HEK293 (cell line): ENCODE data around the gene DPP9.

Experiments
- GLIS1 ChIP-seq: fragments of 450-650 bp; formaldehyde crosslinking; IDR thresholded peaks from 2 replicates; pipeline ENCODE4 v1.5.1; 2016; ENCODE audit warnings: missing biosample characterization, missing genetic modification characterization
- GLIS2 ChIP-seq: fragments of 450-650 bp; formaldehyde crosslinking; IDR thresholded peaks from 2 replicates; pipeline ENCODE4 v1.5.1; 2016; ENCODE audit warnings: missing biosample characterization, missing genetic modification characterization
- INSM2 ChIP-seq: fragments of 450-650 bp; formaldehyde crosslinking; IDR thresholded peaks from 2 replicates; pipeline ENCODE4 v1.5.1; 2016; ENCODE audit warnings: missing biosample characterization, missing genetic modification characterization
- KLF1 ChIP-seq: fragments of 450-650 bp; formaldehyde crosslinking; IDR thresholded peaks from 2 replicates; pipeline ENCODE4 v1.5.1; 2016; ENCODE audit warnings: missing biosample characterization, missing genetic modification characterization
- KLF17 ChIP-seq: fragments of 450-650 bp; formaldehyde crosslinking; IDR thresholded peaks from 2 replicates; pipeline ENCODE4 v1.5.1; 2016; ENCODE audit warnings: missing biosample characterization, missing genetic modification characterization
- MZF1 ChIP-seq: fragments of 450-650 bp; formaldehyde crosslinking; IDR thresholded peaks from 2 replicates; pipeline ENCODE4 v1.5.1; 2017; ENCODE audit warnings: missing biosample characterization, missing genetic modification characterization, borderline replicate concordance
- PATZ1 ChIP-seq: fragments of 450-650 bp; formaldehyde crosslinking; IDR thresholded peaks from 2 replicates; pipeline ENCODE4 v1.5.1; 2016; ENCODE audit warnings: missing biosample characterization, missing genetic modification characterization
- SP2 ChIP-seq: fragments of 450-650 bp; formaldehyde crosslinking; IDR thresholded peaks from 2 replicates; pipeline ENCODE4 v1.5.1; 2016; ENCODE audit warnings: missing biosample characterization, missing genetic modification characterization
- SP7 ChIP-seq: fragments of 450-650 bp; formaldehyde crosslinking; IDR thresholded peaks from 2 replicates; pipeline ENCODE4 v1.5.1; 2016; ENCODE audit warnings: missing biosample characterization, missing genetic modification characterization
- ZBTB17 ChIP-seq: fragments of 450-650 bp; formaldehyde crosslinking; IDR thresholded peaks from 2 replicates; pipeline ENCODE4 v1.5.1; 2016; ENCODE audit warnings: missing biosample characterization, missing genetic modification characterization
- ZBTB21 ChIP-seq: fragments of 450-650 bp; formaldehyde crosslinking; IDR thresholded peaks from 2 replicates; pipeline ENCODE4 v1.5.1; 2017; ENCODE audit warnings: missing biosample characterization, missing genetic modification characterization
- ZBTB26 ChIP-seq: fragments of 450-650 bp; formaldehyde crosslinking; optimal IDR thresholded peaks from 2 replicates; pipeline ENCODE3; 2016; ENCODE audit warnings: missing biosample characterization, mild to moderate bottlenecking, missing genetic modification characterization
- ZBTB6 ChIP-seq: fragments of 450-650 bp; formaldehyde crosslinking; IDR thresholded peaks from 2 replicates; pipeline ENCODE4 v1.5.1; 2017; ENCODE audit warnings: missing biosample characterization, missing genetic modification characterization
- ZBTB7A ChIP-seq: fragments of 450-650 bp; formaldehyde crosslinking; IDR thresholded peaks from 2 replicates; pipeline ENCODE4 v1.5.1; 2016; ENCODE audit warnings: low read depth, missing biosample characterization, missing genetic modification characterization
- ZBTB8A ChIP-seq: fragments of 450-650 bp; formaldehyde crosslinking; IDR thresholded peaks from 2 replicates; pipeline ENCODE4 v1.5.1; 2016; ENCODE audit warnings: missing biosample characterization, missing genetic modification characterization
- ZEB2 ChIP-seq: fragments of 450-650 bp; formaldehyde crosslinking; IDR thresholded peaks from 2 replicates; pipeline ENCODE4 v1.5.1; 2016; ENCODE audit warnings: missing biosample characterization, missing genetic modification characterization
- ZFP3 ChIP-seq: fragments of 450-650 bp; formaldehyde crosslinking; IDR thresholded peaks from 2 replicates; pipeline ENCODE4 v1.5.1; 2016; ENCODE audit warnings: low read depth, missing biosample characterization, missing genetic modification characterization
- ZNF155 ChIP-seq: fragments of 450-650 bp; formaldehyde crosslinking; IDR thresholded peaks from 2 replicates; pipeline ENCODE4 v1.5.1; 2016; ENCODE audit warnings: missing biosample characterization, missing genetic modification characterization
- ZNF174 ChIP-seq: fragments of 450-650 bp; formaldehyde crosslinking; IDR thresholded peaks from 2 replicates; pipeline ENCODE4 v1.5.0; 2017; ENCODE audit warnings: missing biosample characterization, mild to moderate bottlenecking, missing genetic modification characterization
- ZNF214 ChIP-seq: fragments of 450-650 bp; formaldehyde crosslinking; IDR thresholded peaks from 2 replicates; pipeline ENCODE4 v1.5.1; 2017; ENCODE audit warnings: missing biosample characterization, mild to moderate bottlenecking, missing genetic modification characterization, borderline replicate concordance
- ZNF335 ChIP-seq: fragments of 450-650 bp; formaldehyde crosslinking; conservative IDR thresholded peaks from 2 replicates; pipeline ENCODE4 v1.5.1; 2016; ENCODE audit warnings: missing biosample characterization, missing genetic modification characterization
- ZNF433 ChIP-seq: fragments of 450-650 bp; formaldehyde crosslinking; IDR thresholded peaks from 2 replicates; pipeline ENCODE4 v1.5.1; 2016; ENCODE audit warnings: missing biosample characterization, missing genetic modification characterization, low read depth
- ZNF600 ChIP-seq: fragments of 450-650 bp; formaldehyde crosslinking; IDR thresholded peaks from 2 replicates; pipeline ENCODE4 v1.5.1; 2016; ENCODE audit warnings: missing biosample characterization, missing genetic modification characterization
- ZNF654 ChIP-seq: fragments of 450-650 bp; formaldehyde crosslinking; IDR thresholded peaks from 2 replicates; pipeline ENCODE4 v1.5.1; 2016; ENCODE audit warnings: low read depth, missing biosample characterization, missing genetic modification characterization
- ZNF658 ChIP-seq: fragments of 450-650 bp; formaldehyde crosslinking; IDR thresholded peaks from 2 replicates; pipeline ENCODE4; 2016; ENCODE audit warnings: missing biosample characterization, missing genetic modification characterization
- ZSCAN23 ChIP-seq: fragments of 450-650 bp; formaldehyde crosslinking; IDR thresholded peaks from 2 replicates; pipeline ENCODE4 v1.5.1; 2016; ENCODE audit warnings: missing biosample characterization, missing genetic modification characterization
- ZSCAN4 ChIP-seq: fragments of 450-650 bp; formaldehyde crosslinking; IDR thresholded peaks from 2 replicates; pipeline ENCODE4 v1.5.1; 2017; ENCODE audit warnings: missing biosample characterization, missing genetic modification characterization
- ZXDB ChIP-seq: fragments of 450-650 bp; formaldehyde crosslinking; IDR thresholded peaks from 2 replicates; pipeline ENCODE4 v1.5.1; 2016; ENCODE audit warnings: missing biosample characterization, missing genetic modification characterization

The DPP9 gene

GRCh38 chr19:4636151-4636717 is 87.4 kb downstream of the DPP9 start (continued):
- peak; percentile 24; the same call in 1 of the 2 replicates for TF ChIP-seq ZBTB7A (tag by site-specific recombination)
- TF ChIP-seq ZBTB17 (tag by site-specific recombination): peak; percentile 18; the same call in 1 of the 2 replicates
- TF ChIP-seq ZXDB (tag by site-specific recombination): no peak
- TF ChIP-seq ZNF335 (tag by site-specific recombination): no peak
- TF ChIP-seq INSM2 (tag by site-specific recombination): no peak
- no peak for TF ChIP-seq ZNF155 (tag by site-specific recombination)
- TF ChIP-seq ZNF433 (tag by site-specific recombination): no peak
- TF ChIP-seq ZBTB8A (tag by site-specific recombination): peak; percentile 39; the same call in 1 of the 2 replicates
- peak; percentile 49 for TF ChIP-seq PATZ1 (tag by site-specific recombination)
- TF ChIP-seq ZSCAN23 (tag by site-specific recombination): no peak
- 0 out of 2 replicates have a peak, but pooled peaks have one; percentile 35 for TF ChIP-seq GLIS2
- no peak for TF ChIP-seq MZF1 (tag by site-specific recombination)
- peak; percentile 72; the same call in 1 of the 2 replicates for TF ChIP-seq ZNF600 (tag by site-specific recombination)
- no peak for TF ChIP-seq ZNF214 (tag by site-specific recombination)
- peak; percentile 22; the same call in 1 of the 2 replicates for TF ChIP-seq GLIS1 (tag by site-specific recombination)
- TF ChIP-seq ZNF654 (tag by site-specific recombination): peak; percentile 72
- no peak for TF ChIP-seq ZBTB21 (tag by site-specific recombination)
- TF ChIP-seq ZBTB26 (tag by site-specific recombination): peak; percentile 23
- no peak for TF ChIP-seq ZSCAN4 (tag by site-specific recombination)
- no peak for TF ChIP-seq ZFP3
- no peak for TF ChIP-seq ZNF174 (tag by site-specific recombination)
- peak; percentile 35 for TF ChIP-seq SP2
- peak; percentile 79 for TF ChIP-seq ZBTB6
- 0 out of 2 replicates have a peak, but pooled peaks have one; percentile 19 for TF ChIP-seq KLF1
- TF ChIP-seq ZNF658 (tag by site-specific recombination): no peak
- peak; percentile 53; the same call in 1 of the 2 replicates for TF ChIP-seq ZEB2
- TF ChIP-seq KLF17 (tag by site-specific recombination): 0 out of 2 replicates have a peak, but pooled peaks have one; percentile 39
- peak; percentile 30; the same call in 1 of the 2 replicates for TF ChIP-seq SP7 (tag by site-specific recombination)
